ENCODE measurements around the gene HES3. TPM values are rescaled to one million over a fixed set of nuclear protein-coding genes. Genes with fewer than 3 reads are reported as not detected.
A peak's percentile ranks its signal among the peaks of the same experiment; 100 is the strongest.

The HES3 gene, protein sequence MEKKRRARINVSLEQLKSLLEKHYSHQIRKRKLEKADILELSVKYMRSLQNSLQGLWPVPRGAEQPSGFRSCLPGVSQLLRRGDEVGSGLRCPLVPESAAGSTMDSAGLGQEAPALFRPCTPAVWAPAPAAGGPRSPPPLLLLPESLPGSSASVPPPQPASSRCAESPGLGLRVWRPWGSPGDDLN
- not detected for total RNA-seq

DNA sequence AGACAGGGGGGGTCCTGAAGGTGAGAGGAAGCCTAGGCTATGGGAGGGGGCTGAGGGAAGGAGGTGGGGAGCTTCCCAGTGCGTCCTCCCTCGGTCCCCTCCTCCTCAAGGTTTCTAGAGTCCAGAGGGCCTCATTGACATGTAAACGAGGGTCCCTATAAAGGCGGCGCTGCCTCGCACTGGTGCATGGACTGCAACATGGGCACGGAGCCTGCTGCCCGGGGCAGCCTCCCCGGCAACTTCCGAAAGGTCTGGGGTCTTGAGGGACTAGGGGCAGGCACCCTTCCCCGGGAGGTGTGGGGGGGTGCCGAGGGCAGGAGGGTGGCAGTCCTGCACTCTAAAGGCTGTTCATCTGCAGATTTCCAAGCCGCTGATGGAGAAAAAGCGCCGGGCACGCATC is at the start of gene HES3:
HES3 (plus strand) TSS at position 187 of the 400 bp plus-strand sequence; CDS start at position 374, 187 bp downstream.
- Histone ChIP-seq H3K36me3 (no peaks in the 10 kb centered on the region), H3K27ac (no peak within 1 kb of the TSS), H3K4me1 (peaks cover 27 to 51% (median 30%) of the 10 kb centered on the region in 3 donors), H3K9me3 (no peaks in the 10 kb centered on the region), H3K4me3 (no peak within 1 kb of the TSS), H3K27me3 (peaks cover 25 to 100% (median 51%) of the 10 kb centered on the region in 4 donors)
- no peak for DNase-seq
- intact Hi-C loops (cut with DNase I) = loop anchor here (10.0 kb wide), 1 partner anchor 199 kb away; the partner anchor contains the start of gene KCNAB2
- TF ChIP-seq, protein P1, sequence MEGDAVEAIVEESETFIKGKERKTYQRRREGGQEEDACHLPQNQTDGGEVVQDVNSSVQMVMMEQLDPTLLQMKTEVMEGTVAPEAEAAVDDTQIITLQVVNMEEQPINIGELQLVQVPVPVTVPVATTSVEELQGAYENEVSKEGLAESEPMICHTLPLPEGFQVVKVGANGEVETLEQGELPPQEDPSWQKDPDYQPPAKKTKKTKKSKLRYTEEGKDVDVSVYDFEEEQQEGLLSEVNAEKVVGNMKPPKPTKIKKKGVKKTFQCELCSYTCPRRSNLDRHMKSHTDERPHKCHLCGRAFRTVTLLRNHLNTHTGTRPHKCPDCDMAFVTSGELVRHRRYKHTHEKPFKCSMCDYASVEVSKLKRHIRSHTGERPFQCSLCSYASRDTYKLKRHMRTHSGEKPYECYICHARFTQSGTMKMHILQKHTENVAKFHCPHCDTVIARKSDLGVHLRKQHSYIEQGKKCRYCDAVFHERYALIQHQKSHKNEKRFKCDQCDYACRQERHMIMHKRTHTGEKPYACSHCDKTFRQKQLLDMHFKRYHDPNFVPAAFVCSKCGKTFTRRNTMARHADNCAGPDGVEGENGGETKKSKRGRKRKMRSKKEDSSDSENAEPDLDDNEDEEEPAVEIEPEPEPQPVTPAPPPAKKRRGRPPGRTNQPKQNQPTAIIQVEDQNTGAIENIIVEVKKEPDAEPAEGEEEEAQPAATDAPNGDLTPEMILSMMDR (IDR thresholded peaks at IDR 0.05) = no peak
- TF ChIP-seq POLR2A (IDR thresholded peaks at IDR 0.05) = no peak
- WGBS, 2 donors = 1 to 9% methylated on average over 6 to 9 of the region's 16 CpGs

DNA sequence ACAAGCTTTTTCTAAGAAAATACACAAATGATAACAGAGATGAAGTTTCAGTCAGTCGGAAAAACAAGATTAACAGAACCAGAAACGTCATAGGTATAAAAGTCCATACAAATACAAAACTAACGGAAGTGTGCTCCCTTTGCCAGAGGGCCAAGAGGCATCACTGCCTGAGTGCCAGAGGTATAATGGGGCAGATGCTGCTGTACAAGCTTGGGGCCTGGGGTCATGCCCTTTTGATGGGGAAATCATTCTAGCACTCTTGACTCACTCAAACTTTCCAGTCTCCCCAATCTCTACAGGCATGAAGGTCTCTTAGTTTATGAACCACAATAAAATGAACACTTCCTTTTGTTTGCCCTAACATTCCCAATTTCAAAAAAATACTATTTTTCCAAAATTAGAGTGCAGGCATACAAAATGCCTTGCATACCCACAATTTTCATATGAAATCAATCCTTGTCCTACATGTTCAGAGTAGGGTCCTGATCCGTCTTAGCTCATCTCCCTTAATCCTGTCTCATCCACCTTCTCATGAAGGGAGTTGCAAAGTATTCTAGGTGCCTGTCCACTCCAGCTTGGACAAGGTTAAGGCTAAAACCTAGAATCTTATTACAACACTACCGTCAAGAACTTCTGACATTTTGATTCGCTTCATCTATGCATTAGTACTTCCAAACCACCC is 46.1 kb upstream of the HES3 start:
- intact Hi-C loops (cut with DNase I) = no loop called here
- Histone ChIP-seq H3K27ac (peak overlapping the region in 2 of 4 donors; percentile 93), H3K9me3 (no peaks in the 10 kb centered on the region), H3K4me3 (peak overlapping the region; percentile 79 to 100 (median 94)), H3K27me3 (no peaks in the 10 kb centered on the region), H3K4me1 (peaks cover 17 to 51% (median 19%) of the 10 kb centered on the region in 3 donors), H3K36me3 (peaks cover 0 to 46% (median 29%) of the 10 kb centered on the region in 3 donors)
- WGBS, 2 donors = 40 to 44% methylated on average over 6 of the region's 6 CpGs
- DNase-seq = no peak
- TF ChIP-seq, protein P1 (IDR thresholded peaks at IDR 0.05) = no peak

DNA sequence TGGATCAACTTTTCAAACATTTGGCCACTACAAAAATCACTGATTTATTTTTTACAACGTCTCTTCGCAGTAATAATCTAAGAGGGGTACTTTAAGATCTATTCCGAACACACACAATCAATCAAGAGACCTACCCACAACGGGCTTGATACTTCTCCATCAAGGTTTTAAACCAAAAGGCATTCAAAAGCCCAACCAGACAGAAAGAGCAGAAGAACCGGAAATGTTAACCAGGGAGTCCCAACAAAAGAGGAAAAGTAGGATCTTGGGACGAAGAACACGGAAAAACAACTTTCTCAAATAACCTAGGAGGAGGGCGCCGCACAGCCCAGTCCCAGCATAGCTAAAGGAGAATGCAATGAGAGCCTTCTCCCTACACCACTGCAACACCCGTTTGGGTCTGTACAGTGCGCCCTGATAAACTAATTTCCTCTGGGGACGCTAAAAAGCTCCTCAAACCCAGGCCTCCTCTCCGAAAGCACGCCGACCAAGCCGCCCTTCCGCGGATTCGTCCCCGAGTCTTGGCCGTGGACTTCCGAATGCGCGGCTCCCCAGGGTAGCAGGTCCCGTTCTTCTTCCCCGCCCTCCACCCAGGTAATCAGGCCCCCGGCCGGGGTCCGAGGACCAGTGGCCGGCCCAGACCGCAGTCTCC is 45.2 kb upstream of the HES3 start:
- Histone ChIP-seq H3K4me3 (peak overlapping the region; percentile 79 to 100 (median 94)), H3K9me3 (no peaks in the 10 kb centered on the region), H3K4me1 (peaks cover 17 to 51% (median 19%) of the 10 kb centered on the region in 3 donors), H3K27me3 (no peaks in the 10 kb centered on the region), H3K36me3 (peaks cover 0 to 37% (median 22%) of the 10 kb centered on the region in 3 donors), H3K27ac (peak overlapping the region; percentile 88 to 93 (median 90))
- intact Hi-C loops (cut with DNase I) = no loop called here
- TF ChIP-seq POLR2A (IDR thresholded peaks at IDR 0.05) = no peak
- no peak for DNase-seq
- 2 to 4% methylated on average over 11 to 25 of the region's 31 CpGs for WGBS, 2 donors

DNA sequence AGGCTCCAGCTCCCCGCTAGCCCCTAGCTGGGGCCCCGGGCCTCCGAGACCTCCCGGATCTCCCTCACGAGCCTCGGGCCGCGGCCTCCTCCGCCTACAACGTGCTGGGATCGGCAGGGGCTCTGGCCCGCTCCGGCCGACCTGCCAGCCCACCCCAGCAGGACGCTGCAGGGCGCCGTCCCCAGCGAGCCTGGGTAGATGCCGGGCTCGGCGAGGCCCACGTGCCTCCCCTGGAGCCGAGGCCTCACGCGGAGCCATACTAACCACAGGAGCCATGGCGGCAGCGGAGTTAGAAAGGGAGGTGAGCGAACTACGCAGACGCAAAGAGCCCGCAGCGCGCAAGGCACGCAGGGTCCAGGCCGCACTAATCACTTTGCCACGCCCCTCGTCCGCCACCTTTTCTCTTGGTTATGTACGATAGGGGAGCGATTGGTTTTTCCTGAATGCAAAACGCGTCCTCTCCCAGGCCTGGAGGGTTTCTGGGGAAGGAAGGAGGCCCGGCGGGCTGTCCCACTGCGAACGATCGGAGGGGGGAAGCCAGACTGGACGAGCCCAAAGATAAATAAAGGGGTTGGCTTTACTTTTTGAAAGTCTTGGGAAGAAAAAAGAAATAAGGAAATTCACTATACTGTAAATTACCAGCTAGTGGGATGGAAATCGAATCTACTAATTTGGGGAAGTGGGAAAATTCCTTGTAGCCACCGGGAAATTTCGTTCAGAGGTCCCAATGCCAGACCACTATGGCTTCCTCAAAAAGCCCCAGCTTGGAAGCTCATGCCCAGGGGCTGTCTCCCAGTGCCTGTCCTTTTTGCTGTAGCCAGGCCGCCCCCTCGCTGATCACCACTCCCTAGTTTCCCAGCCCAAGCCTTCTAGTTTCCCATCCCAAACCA is 44.4 kb upstream of the HES3 start, which contains the start of gene RPL22:
RPL22 (minus strand) TSS at position 298 of the 890 bp plus-strand sequence; CDS start at position 276, 22 bp downstream.
- WGBS, 2 donors = 3 to 5% methylated on average over 12 to 14 of the region's 53 CpGs
- Histone ChIP-seq H3K27me3 (no peaks in the 10 kb centered on the region), H3K9me3 (no peaks in the 10 kb centered on the region), H3K4me1 (peaks cover 17 to 51% (median 19%) of the 10 kb centered on the region in 3 donors), H3K4me3 (peak within 1 kb of the TSS; percentile 79 to 100 (median 94)), H3K27ac (peak within 1 kb of the TSS; percentile 88 to 93 (median 90)), H3K36me3 (peaks cover 0 to 29% (median 15%) of the 10 kb centered on the region in 3 donors)
- intact Hi-C loops (cut with DNase I) = no loop called here
- peak in 3 of 4 donors; percentile 52 to 79 (median 79) for TF ChIP-seq POLR2A (IDR thresholded peaks at IDR 0.05)
- TF ChIP-seq, protein P1 (IDR thresholded peaks at IDR 0.05) = peak in 2 of 6 experiments; percentile 17 to 50
- DNase-seq = peak; percentile 90

Data from esophagus squamous epithelium (tissue), 5 donors.